IMR-90 (cell line): ENCODE measurements around the gene DENND1B. TPM values are rescaled to one million over a fixed set of nuclear protein-coding genes. Genes with fewer than 3 reads are reported as not detected.

Experiments used
- ATAC-seq: fragments of 200-7000 bp; cut with Tn5 transposase; 2 replicates; pipeline ENCODE4 v1.9.1; 2020; ENCODE audit warnings: low read depth, mild to moderate bottlenecking, moderate library complexity
- BruUV-seq: library from RNA; stranded (reverse); fragments of 400-500 nt; replicated peaks from 2 replicates; lab custom pipeline; 2021; lab: Mats Ljungman, UMichigan
- CTCF ChIA-PET: fragments of 300-600 bp; formaldehyde crosslinking; extraction: SDS; loops from one replicate; lab custom pipeline; 2021; ENCODE audit warnings: antibody characterized with exemption; lab: Yijun Ruan, JAX
- POLR2A ChIA-PET: fragments of 300-600 bp; sonication (Branson Sonifier 250); formaldehyde crosslinking; loops from one replicate; lab custom pipeline; 2022; ENCODE audit warnings: antibody characterized with exemption; ENCODE audit not compliant: unreplicated experiment; lab: Charles Lee
- DNase-seq: peaks from one replicate; pipeline ENCODE4 v3.0.0; 2013
- H2AFZ ChIP-seq: replicated peaks from 2 replicates; pipeline ENCODE3; 2013; ENCODE audit warnings: low read length, mild to moderate bottlenecking; ENCODE audit not compliant: poor library complexity
- H2AK5ac ChIP-seq: 2 replicates; pipeline ENCODE4 v1.6.1; 2013; ENCODE audit warnings: low read depth, low read length, inconsistent platforms
- H2AK9ac ChIP-seq: replicated peaks from 2 replicates; pipeline ENCODE3; 2013; ENCODE audit warnings: mild to moderate bottlenecking, low read depth, low read length, moderate library complexity; ENCODE audit not compliant: poor library complexity
- H2BK120ac ChIP-seq: 2 replicates; pipeline ENCODE4 v1.6.1; 2013; ENCODE audit warnings: low read depth, low read length, inconsistent platforms
- H2BK15ac ChIP-seq: 3 replicates; pipeline ENCODE4 v1.6.1; 2013; ENCODE audit warnings: low read depth, low read length, inconsistent platforms
- H2BK20ac ChIP-seq: 2 replicates; pipeline ENCODE4 v1.6.1; 2013; ENCODE audit warnings: low read depth, mild to moderate bottlenecking, inconsistent platforms, low read length, moderate library complexity
- H2BK5ac ChIP-seq: 2 replicates; pipeline ENCODE4 v1.6.1; 2013; ENCODE audit warnings: mild to moderate bottlenecking, low read depth, low read length, inconsistent platforms; ENCODE audit not compliant: poor library complexity, severe bottlenecking
- H3K14ac ChIP-seq: replicated peaks from 2 replicates; pipeline ENCODE4 v1.6.1; 2013; ENCODE audit warnings: low read depth, low read length, inconsistent platforms
- H3K18ac ChIP-seq: 2 replicates; pipeline ENCODE4 v1.6.1; 2013; ENCODE audit warnings: low read depth, low read length, control low read depth
- H3K23ac ChIP-seq: 2 replicates; pipeline ENCODE4 v1.6.1; 2013; ENCODE audit warnings: low read depth, low read length, inconsistent platforms
- H3K27ac ChIP-seq: 2 replicates; pipeline ENCODE4 v1.5.1; 2013; ENCODE audit warnings: mild to moderate bottlenecking, control low read depth, low read length; ENCODE audit not compliant: insufficient read depth
- H3K27me3 ChIP-seq: 2 replicates; pipeline ENCODE4 v1.6.1; 2013; ENCODE audit warnings: low read length; ENCODE audit not compliant: control insufficient read depth, insufficient read depth
- H3K36me3 ChIP-seq: 2 replicates; pipeline ENCODE4 v1.6.1; 2013; ENCODE audit warnings: low read length, mixed read lengths; ENCODE audit not compliant: control insufficient read depth, insufficient read depth
- H3K4ac ChIP-seq: 2 replicates; pipeline ENCODE4 v1.6.1; 2013; ENCODE audit warnings: low read depth, low read length, inconsistent platforms
- H3K4me1 ChIP-seq: 2 replicates; pipeline ENCODE4 v1.6.1; 2013; ENCODE audit warnings: low read length, mixed read lengths; ENCODE audit not compliant: control insufficient read depth, insufficient read depth
- H3K4me2 ChIP-seq: 2 replicates; pipeline ENCODE4 v1.6.1; 2013; ENCODE audit warnings: low read depth, mild to moderate bottlenecking, control low read depth, low read length, moderate library complexity
- H3K4me3 ChIP-seq: 2 replicates; pipeline ENCODE4 v1.5.1; 2013; ENCODE audit warnings: low read depth, mild to moderate bottlenecking, control low read depth, low read length, moderate library complexity; ENCODE audit not compliant: insufficient read depth
- H3K56ac ChIP-seq: 2 replicates; pipeline ENCODE4 v1.6.1; 2013; ENCODE audit warnings: low read length, inconsistent platforms; ENCODE audit not compliant: insufficient read depth; ENCODE audit errors: extremely low read depth
- H3K79me1 ChIP-seq, 2 experiments: 2 replicates each; pipeline ENCODE4 v1.6.1; 2013; ENCODE audit warnings: low read length in 2 of 2, inconsistent platforms in 1 of 2, low read depth in 1 of 2
- H3K9ac ChIP-seq: 2 replicates; pipeline ENCODE4 v1.6.1; 2013; ENCODE audit warnings: low read depth, low read length, control low read depth
- H3K9me1 ChIP-seq: 2 replicates; pipeline ENCODE4 v1.6.1; 2013; ENCODE audit warnings: low read length, inconsistent platforms; ENCODE audit not compliant: insufficient read depth
- H3K9me3 ChIP-seq: 2 replicates; pipeline ENCODE4 v1.6.1; 2013; ENCODE audit warnings: low read length; ENCODE audit not compliant: control insufficient read depth, insufficient read depth
- H4K20me1 ChIP-seq: 2 replicates; pipeline ENCODE4 v1.6.1; 2013; ENCODE audit warnings: low read length, inconsistent platforms; ENCODE audit not compliant: insufficient read depth
- H4K5ac ChIP-seq: 2 replicates; pipeline ENCODE4 v1.6.1; 2013; ENCODE audit warnings: mild to moderate bottlenecking, low read depth, low read length, control low read depth
- H4K8ac ChIP-seq, 2 experiments: 2 replicates each; pipeline ENCODE4 v1.6.1; 2013; ENCODE audit warnings: low read depth in 2 of 2, low read length in 2 of 2, control low read depth in 1 of 2, inconsistent platforms in 1 of 2
- H4K91ac ChIP-seq: 2 replicates; pipeline ENCODE4 v1.6.1; 2013; ENCODE audit warnings: low read depth, low read length, inconsistent platforms; ENCODE audit not compliant: insufficient read depth
- BHLHE40 ChIP-seq: fragments of 150-350 bp; IDR thresholded peaks from 2 replicates; pipeline ENCODE4 v1.6.1; 2016; ENCODE audit warnings: mild to moderate bottlenecking, low read depth, low read length
- CEBPB ChIP-seq: IDR thresholded peaks from 2 replicates; pipeline ENCODE4 v1.6.1; 2012; ENCODE audit warnings: low read depth, low read length, improper control_type of control experiment
- CTCF ChIP-seq: conservative IDR thresholded peaks from 2 replicates; pipeline ENCODE4 v1.5.1; 2012; ENCODE audit warnings: mild to moderate bottlenecking, low read depth, low read length, improper control_type of control experiment
- ELK1 ChIP-seq: fragments of 150-350 bp; IDR thresholded peaks from 2 replicates; pipeline ENCODE4 v1.6.1; 2016; ENCODE audit warnings: low read depth, mild to moderate bottlenecking, low read length, moderate library complexity, borderline replicate concordance
- FOS ChIP-seq: fragments of 150-350 bp; IDR thresholded peaks from 2 replicates; pipeline ENCODE4 v1.6.1; 2016; ENCODE audit warnings: low read depth, low read length
- MAFK ChIP-seq: IDR thresholded peaks from 2 replicates; pipeline ENCODE4 v1.6.1; 2012; ENCODE audit warnings: low read depth, low read length, improper control_type of control experiment
- MAZ ChIP-seq: IDR thresholded peaks from 2 replicates; pipeline ENCODE4 v1.6.1; 2012; ENCODE audit warnings: low read depth, mild to moderate bottlenecking, low read length, improper control_type of control experiment, moderate library complexity, borderline replicate concordance
- NFE2L2 ChIP-seq: fragments of 150-350 bp; IDR thresholded peaks from 2 replicates; pipeline ENCODE4 v1.6.1; 2016; ENCODE audit warnings: low read depth, mild to moderate bottlenecking, low read length
- POLR2A ChIP-seq: IDR thresholded peaks from 2 replicates; pipeline ENCODE4 v1.6.1; 2012; ENCODE audit warnings: mild to moderate bottlenecking, low read depth, low read length
- RCOR1 ChIP-seq: IDR thresholded peaks from 2 replicates; pipeline ENCODE4 v1.6.1; 2012; ENCODE audit warnings: mild to moderate bottlenecking, low read length, improper control_type of control experiment; ENCODE audit not compliant: insufficient replicate concordance
- RFX5 ChIP-seq: IDR thresholded peaks from 2 replicates; pipeline ENCODE4 v1.8.0; 2012; ENCODE audit warnings: low read depth, mild to moderate bottlenecking, low read length, moderate library complexity
- USF2 ChIP-seq: fragments of 150-350 bp; IDR thresholded peaks from 2 replicates; pipeline ENCODE4 v1.6.1; 2017; ENCODE audit warnings: mild to moderate bottlenecking, antibody characterized with exemption, low read length, low read depth
- WGBS, 2 experiments: methylation state at CpG; one replicate each; pipeline versions ENCODE4 v1.1.5 to v1.1.7; 2013; ENCODE audit warnings: missing lambda C conversion rate in 2 of 2; ENCODE audit not compliant: insufficient read length in 1 of 2; ENCODE audit errors: extremely low coverage in 2 of 2; 5-methylcytosine and 5-hydroxymethylcytosine counted together
- dilution Hi-C: fragments of 300-500 bp; cut with HindIII; formaldehyde crosslinking; loops from one replicate; pipeline ENCODE4 v1.14.3; 2018; ENCODE audit warnings: low sequenced_read_pairs; ENCODE audit not compliant: unreplicated experiment
- in situ Hi-C: fragments of 300-500 bp; cut with MboI; formaldehyde crosslinking; loops from 3 replicates; pipeline ENCODE4 v1.14.3; 2019; ENCODE audit warnings: low sequenced_read_pairs, inconsistent platforms, mixed read lengths
- intact Hi-C: fragments of 100-400 bp; cut with micrococcal nuclease; formaldehyde crosslinking; loops from 2 replicates; pipeline ENCODE4 v1.10.0; 2022
- polyA plus RNA-seq, 3 experiments: library from polyadenylated mRNA; depleted of rRNA; stranded (reverse); fragments of >200 nt; gene quantifications; 2 replicates each; pipeline ENCODE4 v1.2.3, GENCODE V29; 2012; ENCODE audit warnings: low replicate concordance in 1 of 3
- total RNA-seq: library from RNA; depleted of rRNA; stranded (reverse); fragments of >200 nt; gene quantifications from 2 replicates; pipeline ENCODE4 v1.2.3, GENCODE V29; 2012

The DENND1B gene
- total and polyA plus RNA-seq, 2 of the 4 experiments (the other 2 are of a cell fraction), result 4.0 to 24.2 TPM

GRCh38 chr1:197807216-197807615 lies 31.9 kb upstream of the DENND1B start:
- Histone ChIP-seq H3K18ac (no peak overlapping the region), H4K20me1 (no peaks in the 10 kb centered on the region), H2BK5ac (no peak overlapping the region), H4K5ac (no peak overlapping the region), H4K91ac (no peak overlapping the region), H2AFZ (no peak overlapping the region), H2BK120ac (no peak overlapping the region), H3K56ac (no peak overlapping the region), H2BK20ac (no peak overlapping the region), H3K27ac (no peak overlapping the region), H3K23ac (no peak overlapping the region), H2AK5ac (no peak overlapping the region), H3K79me1 (no peaks in the 10 kb centered on the region), H4K8ac (no peak overlapping the region), H3K4me1 (peaks cover 4% of the 10 kb centered on the region), H3K9me3 (no peaks in the 10 kb centered on the region), H3K4me3 (no peak overlapping the region), H2BK15ac (no peak overlapping the region), H3K36me3 (no peaks in the 10 kb centered on the region), H3K27me3 (no peaks in the 10 kb centered on the region), H3K9ac (no peak overlapping the region), H3K4ac (no peak overlapping the region), H2AK9ac (no peak overlapping the region), H3K4me2 (no peak overlapping the region), H3K14ac (no peak overlapping the region), H3K9me1 (no peaks in the 10 kb centered on the region)
- POLR2A ChIA-PET, result no interaction called here
- no CpG with 5 or more reads among the region's 4 CpGs for WGBS, 2 experiments
- ATAC-seq, result no peak
- in situ Hi-C loops, result no loop called here
- TF ChIP-seq POLR2A (no peak), RFX5 (no peak), USF2 (no peak), ELK1 (no peak), MAFK (no peak), RCOR1 (no peak), BHLHE40 (no peak), CTCF (no peak), NFE2L2 (no peak), FOS (no peak), MAZ (no peak), CEBPB (no peak)
- CTCF ChIA-PET, result interaction anchor here (1.2 kb wide), 1 partner anchor 61 kb away, joined by 3 read pairs; no protein-coding TSS in a partner anchor
- intact Hi-C loops, result no loop called here
- no TSS peak for BruUV-seq
- no peak for DNase-seq
- dilution Hi-C loops, result no loop called here
